ENCODE results near the gene ARSI.

Gene ARSI

GRCh38 chr5:150333400-150333799 is 30.7 kb upstream of the ARSI start:
- DNase-seq (ENCODE audit: low read depth in 1 of 2, low spot score in 1 of 2): no peak

GRCh38 chr5:150329881-150330876 is 27.5 kb upstream of the ARSI start:
- Histone ChIP-seq H3K27me3 (ENCODE audit: insufficient read depth, poor library complexity, severe bottlenecking) (no peaks in the 10 kb centered on the region), H3K4me3 (replicated peaks; ENCODE audit: insufficient read depth, low read length) (no peak overlapping the region), H3K27ac (replicated peaks) (no peak overlapping the region)
- no peak for DNase-seq (ENCODE audit: low read depth in 1 of 2, low spot score in 1 of 2)
- no peak for TF ChIP-seq REST (IDR thresholded peaks at IDR 0.05; ENCODE audit: insufficient replicate concordance, low read depth)
- TF ChIP-seq SPI1 (IDR thresholded peaks at IDR 0.05; ENCODE audit: borderline replicate concordance, low read depth): no peak
- TF ChIP-seq GABPA (IDR thresholded peaks at IDR 0.05; ENCODE audit: low read depth): no peak
- TF ChIP-seq POLR2AphosphoS5 (IDR thresholded peaks at IDR 0.05; ENCODE audit: low read depth): no peak
- TF ChIP-seq CTCF (IDR thresholded peaks at IDR 0.05; ENCODE audit: insufficient read depth, low read length): no peak

More at GRCh38 chr5:150333400-150333799, 30.7 kb upstream of the ARSI start:
- no peak for TF ChIP-seq REST (IDR thresholded peaks at IDR 0.05; ENCODE audit: insufficient replicate concordance, low read depth)
- no peak for TF ChIP-seq CTCF (IDR thresholded peaks at IDR 0.05; ENCODE audit: insufficient read depth, low read length)
- TF ChIP-seq SPI1 (IDR thresholded peaks at IDR 0.05; ENCODE audit: borderline replicate concordance, low read depth): no peak
- no peak for TF ChIP-seq GABPA (IDR thresholded peaks at IDR 0.05; ENCODE audit: low read depth)
- TF ChIP-seq POLR2AphosphoS5 (IDR thresholded peaks at IDR 0.05; ENCODE audit: low read depth): no peak
- Histone ChIP-seq H3K27ac (replicated peaks) (no peak overlapping the region), H3K4me3 (replicated peaks; ENCODE audit: insufficient read depth, low read length) (no peak overlapping the region), H3K27me3 (ENCODE audit: insufficient read depth, poor library complexity, severe bottlenecking) (no peaks in the 10 kb centered on the region)

- TF ChIP-seq GABPA (IDR thresholded peaks at IDR 0.05; ENCODE audit: low read depth): no peak
- no peak for TF ChIP-seq REST (IDR thresholded peaks at IDR 0.05; ENCODE audit: insufficient replicate concordance, low read depth)
- no peak for TF ChIP-seq POLR2AphosphoS5 (IDR thresholded peaks at IDR 0.05; ENCODE audit: low read depth)
- TF ChIP-seq CTCF (IDR thresholded peaks at IDR 0.05; ENCODE audit: insufficient read depth, low read length): no peak
- TF ChIP-seq SPI1 (IDR thresholded peaks at IDR 0.05; ENCODE audit: borderline replicate concordance, low read depth): no peak
- DNase-seq (ENCODE audit: low read depth in 1 of 2, low spot score in 1 of 2): no peak
- H3K4me3 ChIP-seq (replicated peaks; ENCODE audit: insufficient read depth, low read length): no peak overlapping the region
- no peak overlapping the region for H3K27ac ChIP-seq (replicated peaks)
- H3K27me3 ChIP-seq (ENCODE audit: insufficient read depth, poor library complexity, severe bottlenecking): no peaks in the 10 kb centered on the region
Measured at GRCh38 chr5:150329038-150329437, 26.3 kb upstream of the ARSI start.
